Neural progenitor cell (in vitro differentiated cells): Measurements from ENCODE around the gene AADACL4. TPM values are rescaled to one million over a fixed set of nuclear protein-coding genes. Genes with fewer than 3 reads are reported as not detected.
"Not testable (repeated sequence)": the region's sequence is repeated elsewhere in the genome, so short reads cannot be mapped to it uniquely, and the experiment has no call there.

Experiments
- DNase-seq: peaks from one replicate; pipeline ENCODE4 v3.0.0-alpha.2; 2016; ENCODE audit warnings: low spot score
- H2AFZ ChIP-seq: fragments of 200-600 bp; sonication (generic); replicated peaks from 2 replicates; pipeline ENCODE4 v1.6.1; 2016; ENCODE audit warnings: antibody characterized with exemption
- H3F3A ChIP-seq: fragments of 200-600 bp; sonication (generic); 2 replicates; pipeline ENCODE4 v1.6.1; 2016; ENCODE audit warnings: antibody characterized with exemption, low read depth
- H3K27ac ChIP-seq: fragments of 200-600 bp; sonication (generic); 2 replicates; pipeline ENCODE4 v1.5.1; 2016; ENCODE audit warnings: mild to moderate bottlenecking
- H3K27me3 ChIP-seq: fragments of 200-600 bp; sonication (generic); 2 replicates; pipeline ENCODE4 v1.6.1; 2016; ENCODE audit warnings: mild to moderate bottlenecking, moderate library complexity
- H3K36me3 ChIP-seq: fragments of 200-600 bp; sonication (generic); 2 replicates; pipeline ENCODE4 v1.5.1; 2016
- H3K4me1 ChIP-seq: fragments of 200-600 bp; sonication (generic); 2 replicates; pipeline ENCODE4 v1.6.1; 2016; ENCODE audit warnings: mixed run types
- H3K4me2 ChIP-seq: fragments of 200-600 bp; sonication (generic); 2 replicates; pipeline ENCODE4 v1.6.1; 2016
- H3K4me3 ChIP-seq: fragments of 200-600 bp; sonication (generic); 2 replicates; pipeline ENCODE4 v1.5.1; 2016
- H3K79me2 ChIP-seq: fragments of 200-600 bp; sonication (generic); 2 replicates; pipeline ENCODE4 v1.6.1; 2016; ENCODE audit warnings: low read depth
- H3K9ac ChIP-seq: fragments of 200-600 bp; sonication (generic); 2 replicates; pipeline ENCODE4 v1.6.1; 2016
- H3K9me3 ChIP-seq: fragments of 200-600 bp; sonication (generic); 2 replicates; pipeline ENCODE4 v1.5.1; 2016; ENCODE audit warnings: low read depth
- H4K20me1 ChIP-seq: fragments of 200-600 bp; sonication (generic); 2 replicates; pipeline ENCODE4 v1.6.1; 2016; ENCODE audit warnings: low read depth
- H3K27ac Mint-ChIP-seq: 3 replicates; pipeline ENCODE4 v1.8.0; 2021; ENCODE audit warnings: mixed read lengths
- H3K27me3 Mint-ChIP-seq: 2 replicates; pipeline ENCODE4 v1.8.0; 2022; ENCODE audit warnings: low read depth, mild to moderate bottlenecking, inconsistent platforms, moderate library complexity, mixed read lengths; ENCODE audit not compliant: insufficient read depth
- H3K36me3 Mint-ChIP-seq: 3 replicates; pipeline ENCODE4 v1.8.0; 2021; ENCODE audit warnings: mixed read lengths
- H3K4me1 Mint-ChIP-seq: 3 replicates; pipeline ENCODE4 v1.8.0; 2021; ENCODE audit warnings: mixed read lengths
- H3K4me3 Mint-ChIP-seq: 3 replicates; pipeline ENCODE4 v1.8.0; 2021; ENCODE audit warnings: mild to moderate bottlenecking, moderate library complexity, mixed read lengths
- H3K9me3 Mint-ChIP-seq: 3 replicates; pipeline ENCODE4 v1.8.0; 2020; ENCODE audit warnings: mixed read lengths
- CTCF ChIP-seq: fragments of 200-600 bp; sonication (generic); IDR thresholded peaks from 2 replicates; pipeline ENCODE4 v1.5.1; 2017; ENCODE audit warnings: antibody characterized with exemption, mild to moderate bottlenecking
- EZH2 ChIP-seq: fragments of 200-600 bp; sonication (generic); IDR thresholded peaks from 2 replicates; pipeline ENCODE4 v1.6.1; 2017; ENCODE audit warnings: antibody characterized with exemption, mild to moderate bottlenecking, moderate library complexity
- EZH2phosphoT487 ChIP-seq: fragments of 200-600 bp; sonication (generic); IDR thresholded peaks from 2 replicates; pipeline ENCODE4 v1.6.1; 2017; ENCODE audit warnings: antibody characterized with exemption
- total RNA-seq: library from RNA; depleted of rRNA; stranded (reverse); fragments of >200 nt; gene quantifications from 2 replicates; pipeline ENCODE4 v1.2.3, GENCODE V29; 2015; ENCODE audit warnings: low replicate concordance

Gene AADACL4
- total RNA-seq, 1 donor from 2014 or later = not detected

GRCh38 chr1:12654657-12655056, 10.8 kb downstream of the AADACL4 start:
- Mint-ChIP-seq H3K4me3 (no peak overlapping the region), H3K27ac (no peak overlapping the region), H3K27me3 (peaks cover 9% of the 10 kb centered on the region), H3K9me3 (peaks cover 2% of the 10 kb centered on the region), H3K4me1 (peaks cover 4% of the 10 kb centered on the region), H3K36me3 (no peaks in the 10 kb centered on the region)
- H3K9ac ChIP-seq = no peak overlapping the region
- H3F3A ChIP-seq = no peaks in the 10 kb centered on the region
- H3K4me1 ChIP-seq = no peaks in the 10 kb centered on the region
- H3K27ac ChIP-seq = no peak overlapping the region
- no peaks in the 10 kb centered on the region for H3K27me3 ChIP-seq
- H3K79me2 ChIP-seq = no peaks in the 10 kb centered on the region
- no peaks in the 10 kb centered on the region for H3K9me3 ChIP-seq
- no peak overlapping the region for H3K4me3 ChIP-seq
- H3K36me3 ChIP-seq = no peaks in the 10 kb centered on the region
- H2AFZ ChIP-seq = no peak overlapping the region
- TF ChIP-seq EZH2phosphoT487 = no peak
- no peak for DNase-seq
- no peaks in the 10 kb centered on the region for H4K20me1 ChIP-seq
- no peak overlapping the region for H3K4me2 ChIP-seq

DNA sequence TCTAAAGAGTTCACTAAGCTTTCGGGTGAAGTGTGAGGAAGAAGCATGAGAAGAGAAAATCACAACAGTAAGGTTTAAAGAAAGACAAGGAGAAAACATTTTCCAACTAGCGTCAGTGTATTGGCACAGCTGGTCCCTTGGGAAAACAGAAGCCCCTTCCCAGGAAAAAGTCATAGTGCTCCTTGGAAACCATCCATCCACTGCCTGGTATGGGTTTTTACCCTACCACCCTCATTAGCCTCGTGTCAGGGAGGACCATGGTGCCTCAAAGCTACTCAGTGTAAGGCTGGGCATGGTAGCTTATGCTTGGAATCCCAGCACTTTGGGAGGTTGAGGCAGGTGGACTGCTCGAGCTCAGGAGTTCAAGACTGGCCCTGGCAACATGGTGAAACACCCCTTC, 12.7 kb downstream of the AADACL4 start:
- no peak overlapping the region for H3K27ac Mint-ChIP-seq
- Histone ChIP-seq H3F3A (no peaks in the 10 kb centered on the region), H3K4me3 (no peak overlapping the region), H3K36me3 (no peaks in the 10 kb centered on the region), H3K27ac (no peak overlapping the region), H3K4me2 (no peak overlapping the region), H3K4me1 (no peaks in the 10 kb centered on the region), H3K27me3 (no peaks in the 10 kb centered on the region), H3K9ac (no peak overlapping the region), H2AFZ (no peak overlapping the region), H4K20me1 (no peaks in the 10 kb centered on the region), H3K9me3 (no peaks in the 10 kb centered on the region), H3K79me2 (no peaks in the 10 kb centered on the region)
- H3K4me1 Mint-ChIP-seq = peaks cover 4% of the 10 kb centered on the region
- no peak for DNase-seq
- H3K4me3 Mint-ChIP-seq = no peak overlapping the region
- H3K27me3 Mint-ChIP-seq = peaks cover 2% of the 10 kb centered on the region
- peaks cover under 1% of the 10 kb centered on the region for H3K9me3 Mint-ChIP-seq
- TF ChIP-seq EZH2phosphoT487 (no peak), CTCF (no peak), EZH2 (no peak)
- H3K36me3 Mint-ChIP-seq = no peaks in the 10 kb centered on the region

DNA sequence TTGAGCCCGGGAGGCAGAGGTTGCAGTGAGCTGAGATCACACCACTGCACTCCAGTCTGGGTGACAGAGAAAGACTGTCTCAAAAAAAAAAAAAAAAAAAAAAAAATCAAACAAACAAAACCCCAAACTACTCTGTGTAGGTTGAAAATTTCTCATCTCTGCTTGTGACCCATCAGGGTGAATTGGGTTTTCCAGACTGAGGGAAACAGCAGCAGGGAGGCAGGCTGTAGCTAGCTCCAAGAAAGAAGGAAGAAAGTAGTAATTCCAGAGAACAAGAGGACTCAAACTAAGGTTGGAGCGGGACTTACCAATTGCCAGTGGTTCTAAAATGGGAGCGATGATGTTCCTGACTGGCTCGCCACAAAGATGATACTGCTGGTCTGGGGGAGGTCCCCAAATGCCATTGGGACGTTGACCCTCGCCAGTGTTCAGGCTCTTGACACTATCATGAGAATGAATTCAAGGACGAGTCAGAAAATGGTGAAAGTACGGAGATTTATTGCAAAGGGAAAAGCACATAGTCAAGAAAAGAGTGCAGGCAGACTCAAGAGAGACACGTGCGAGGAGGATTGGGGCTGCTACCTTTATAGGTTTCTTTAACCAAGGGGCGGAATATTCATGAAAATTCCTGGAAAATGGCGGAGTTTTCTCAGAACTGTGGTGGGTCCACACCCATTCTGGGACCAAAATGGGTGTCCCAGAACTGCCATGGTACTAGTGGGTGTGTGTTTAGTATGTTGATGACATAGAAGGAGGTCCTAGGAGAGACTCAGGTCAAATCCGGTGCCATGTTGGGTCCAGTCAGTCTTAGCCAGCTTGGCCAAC, 13.4 kb downstream of the AADACL4 start:
- Histone ChIP-seq H3K4me2 (no peak overlapping the region), H2AFZ (no peak overlapping the region), H3K9me3 (no peaks in the 10 kb centered on the region), H3K4me3 (no peak overlapping the region), H3K27me3 (no peaks in the 10 kb centered on the region), H4K20me1 (no peaks in the 10 kb centered on the region), H3K36me3 (no peaks in the 10 kb centered on the region), H3K27ac (no peak overlapping the region), H3K9ac (no peak overlapping the region), H3K4me1 (no peaks in the 10 kb centered on the region), H3F3A (no peaks in the 10 kb centered on the region), H3K79me2 (no peaks in the 10 kb centered on the region)
- no peak for DNase-seq
- Mint-ChIP-seq H3K9me3 (peaks cover 2% of the 10 kb centered on the region), H3K4me3 (no peak overlapping the region), H3K36me3 (no peaks in the 10 kb centered on the region), H3K27me3 (peaks cover 2% of the 10 kb centered on the region), H3K27ac (no peak overlapping the region), H3K4me1 (peaks cover 4% of the 10 kb centered on the region)
- TF ChIP-seq EZH2 (no peak), CTCF (no peak), EZH2phosphoT487 (no peak)

- H3K4me3 Mint-ChIP-seq, H3K4me1 Mint-ChIP-seq, H3K4me2 ChIP-seq, H2AFZ ChIP-seq, H3K27me3 ChIP-seq, DNase-seq, H3F3A ChIP-seq, H3K9me3 ChIP-seq, H3K36me3 ChIP-seq, H3K27ac ChIP-seq, H3K9ac ChIP-seq, H4K20me1 ChIP-seq, H3K36me3 Mint-ChIP-seq, H3K27ac Mint-ChIP-seq, H3K9me3 Mint-ChIP-seq, H3K4me3 ChIP-seq, H3K4me1 ChIP-seq, H3K27me3 Mint-ChIP-seq, H3K79me2 ChIP-seq: not testable (repeated sequence)
Observed at GRCh38 chr1:12657885-12658512, 14.1 kb downstream of the AADACL4 start.
